Chondrocyte (in vitro differentiated cells): Measurements from ENCODE around the gene GBE1. TPM values are rescaled to one million over a fixed set of nuclear protein-coding genes. Genes with fewer than 3 reads are reported as not detected.

Source experiments
- DNase-seq: peaks from one replicate; pipeline ENCODE4 v3.0.0; 2021; ENCODE audit warnings: mixed read lengths, low spot score
- H3K27ac Mint-ChIP-seq: one replicate; pipeline ENCODE4 v1.8.0; 2021; ENCODE audit warnings: mild to moderate bottlenecking, moderate library complexity, mixed read lengths; ENCODE audit not compliant: unreplicated experiment
- H3K27me3 Mint-ChIP-seq: 2 replicates; pipeline ENCODE4 v1.8.0; 2021; ENCODE audit warnings: low read depth, mixed read lengths
- H3K36me3 Mint-ChIP-seq: 2 replicates; pipeline ENCODE4 v1.8.0; 2021; ENCODE audit warnings: low read depth, mixed read lengths
- H3K4me1 Mint-ChIP-seq: 2 replicates; pipeline ENCODE4 v1.8.0; 2021; ENCODE audit warnings: low read depth, mild to moderate bottlenecking, mixed read lengths
- H3K4me3 Mint-ChIP-seq: one replicate; pipeline ENCODE4 v1.8.0; 2021; ENCODE audit warnings: mild to moderate bottlenecking, moderate library complexity, mixed read lengths; ENCODE audit not compliant: unreplicated experiment
- H3K9me3 Mint-ChIP-seq: 2 replicates; pipeline ENCODE4 v1.8.0; 2021; ENCODE audit warnings: low read depth, mixed read lengths
- CTCF ChIP-seq: fragments of 200-600 bp; sonication (generic); IDR thresholded peaks from 2 replicates; pipeline ENCODE4 v1.5.0; 2021; ENCODE audit warnings: antibody characterized with exemption, mild to moderate bottlenecking, moderate library complexity
- total RNA-seq: library from RNA; stranded (reverse); gene quantifications from 3 replicates; pipeline ENCODE4 v1.2.1, GENCODE V29; 2021

GBE1 gene
- total RNA-seq, 1 donor from 2014 or later = 53.8 TPM

DNA sequence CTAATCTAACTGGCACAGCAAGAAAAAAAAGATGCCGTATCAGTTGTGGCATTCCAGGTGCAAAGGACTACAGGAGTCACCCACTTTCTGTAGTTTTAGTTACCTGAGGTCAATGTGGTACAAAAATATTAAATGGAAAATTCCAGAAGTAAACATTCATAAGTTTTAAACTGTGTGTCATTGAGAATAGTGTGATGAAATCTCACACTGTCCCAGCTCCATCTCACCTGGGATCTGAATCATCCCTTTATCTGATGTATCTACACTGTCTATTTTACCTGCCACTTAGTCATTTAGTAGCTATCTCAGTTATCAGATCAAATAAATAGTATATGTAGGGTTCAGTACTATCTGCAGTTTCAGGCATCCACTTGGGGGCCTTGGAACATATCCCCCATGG is 26.7 kb downstream of the GBE1 start:
- Mint-ChIP-seq H3K9me3 (no peaks in the 10 kb centered on the region), H3K36me3 (no peaks in the 10 kb centered on the region), H3K4me3 (no peak overlapping the region), H3K27me3 (no peaks in the 10 kb centered on the region), H3K27ac (no peak overlapping the region), H3K4me1 (peaks cover 15% of the 10 kb centered on the region)
- no peak for DNase-seq
- TF ChIP-seq CTCF = no peak

- no peak for TF ChIP-seq CTCF
- H3K27ac Mint-ChIP-seq = no peak overlapping the region
- H3K4me3 Mint-ChIP-seq = no peak overlapping the region
- H3K36me3 Mint-ChIP-seq = no peaks in the 10 kb centered on the region
- no peaks in the 10 kb centered on the region for H3K27me3 Mint-ChIP-seq
- DNase-seq = no peak
- H3K4me1 Mint-ChIP-seq = peaks cover 25% of the 10 kb centered on the region
- H3K9me3 Mint-ChIP-seq = no peaks in the 10 kb centered on the region
These were observed 28.8 kb downstream of the GBE1 start for GRCh38 chr3:81732642-81733041.

GRCh38 chr3:81728766-81729544 is 32.5 kb downstream of the GBE1 start:
- H3K4me1 Mint-ChIP-seq = peaks cover 42% of the 10 kb centered on the region
- no peaks in the 10 kb centered on the region for H3K27me3 Mint-ChIP-seq
- DNase-seq = no peak
- no peak for TF ChIP-seq CTCF
- no peak overlapping the region for H3K27ac Mint-ChIP-seq
- H3K9me3 Mint-ChIP-seq = no peaks in the 10 kb centered on the region
- no peaks in the 10 kb centered on the region for H3K36me3 Mint-ChIP-seq
- H3K4me3 Mint-ChIP-seq = no peak overlapping the region

DNA sequence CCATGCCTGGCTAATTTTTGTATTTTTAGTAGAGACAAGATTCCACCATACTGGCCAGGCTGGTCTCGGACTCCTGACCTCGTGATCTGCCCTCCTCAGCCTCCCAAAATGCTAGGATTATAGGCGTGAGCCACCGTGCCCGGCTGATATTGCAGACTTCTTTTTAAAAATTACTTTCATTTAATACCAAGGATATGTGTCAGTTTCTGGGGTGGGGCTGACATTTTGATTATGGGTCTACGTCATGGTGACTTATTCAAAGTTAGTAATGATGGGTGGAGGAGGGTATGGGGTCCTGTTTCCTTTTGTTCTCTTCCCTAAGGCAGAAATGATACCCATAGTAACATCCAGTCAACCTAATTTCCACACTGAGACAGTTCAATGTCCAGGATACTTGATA is 34.7 kb downstream of the GBE1 start:
- no peaks in the 10 kb centered on the region for H3K36me3 Mint-ChIP-seq
- no peak for TF ChIP-seq CTCF
- no peak for DNase-seq
- no peak overlapping the region for H3K27ac Mint-ChIP-seq
- no peaks in the 10 kb centered on the region for H3K9me3 Mint-ChIP-seq
- H3K27me3 Mint-ChIP-seq = no peaks in the 10 kb centered on the region
- no peak overlapping the region for H3K4me3 Mint-ChIP-seq
- H3K4me1 Mint-ChIP-seq = peaks cover 45% of the 10 kb centered on the region

DNA sequence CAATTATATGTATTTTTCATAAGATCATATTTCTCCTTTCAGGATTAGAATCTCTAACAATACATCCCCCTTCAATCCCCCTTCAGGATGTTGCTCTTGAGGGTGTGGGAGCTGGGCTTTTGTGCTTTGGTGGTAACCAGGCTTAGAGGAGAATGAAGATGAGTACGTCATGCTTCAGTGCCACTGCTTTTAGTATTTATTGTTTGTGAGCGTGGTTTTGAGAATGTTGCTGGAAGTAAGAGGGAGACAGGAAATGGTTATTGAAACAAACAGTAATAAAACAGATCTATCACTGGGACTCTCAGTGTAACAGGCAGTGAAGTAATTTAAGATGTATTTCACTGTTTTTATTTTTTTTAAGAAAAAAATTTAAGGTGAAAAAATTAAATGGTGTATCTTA is 35.3 kb downstream of the GBE1 start:
- H3K4me3 Mint-ChIP-seq = no peak overlapping the region
- H3K36me3 Mint-ChIP-seq = no peaks in the 10 kb centered on the region
- peak overlapping the region; percentile 77 for H3K27ac Mint-ChIP-seq
- no peak for TF ChIP-seq CTCF
- no peaks in the 10 kb centered on the region for H3K9me3 Mint-ChIP-seq
- no peak for DNase-seq
- no peaks in the 10 kb centered on the region for H3K27me3 Mint-ChIP-seq
- peaks cover 45% of the 10 kb centered on the region for H3K4me1 Mint-ChIP-seq
